RWPE2 (cell line): ENCODE measurements around the gene PNCK.

Experiments used
- ATAC-seq: fragments of 200-7000 bp; cut with Tn5 transposase; 3 replicates; pipeline ENCODE4 v1.9.1; 2021; ENCODE audit warnings: low read depth
- DNase-seq: peaks from one replicate; pipeline ENCODE4 v3.0.0-alpha.2; 2020; ENCODE audit warnings: low spot score
- H3K27ac ChIP-seq: fragments of 450-650 bp; 2 replicates; pipeline ENCODE4 v1.5.1; 2017; ENCODE audit warnings: mild to moderate bottlenecking; ENCODE audit not compliant: poor library complexity, severe bottlenecking
- H3K27me3 ChIP-seq: fragments of 250-450 bp; sonication (Bioruptor Pico); 2 replicates; pipeline ENCODE4 v1.5.1; 2021; ENCODE audit warnings: mild to moderate bottlenecking, moderate library complexity; ENCODE audit not compliant: insufficient read depth, poor library complexity, severe bottlenecking
- H3K36me3 ChIP-seq: fragments of 250-450 bp; sonication (Bioruptor Pico); 2 replicates; pipeline ENCODE4 v1.5.1; 2020; ENCODE audit warnings: low read depth, mild to moderate bottlenecking, moderate library complexity
- H3K4me1 ChIP-seq: fragments of 250-450 bp; sonication (Bioruptor Pico); 2 replicates; pipeline ENCODE4 v1.5.1; 2021; ENCODE audit warnings: mild to moderate bottlenecking, moderate library complexity; ENCODE audit not compliant: insufficient read depth, poor library complexity, severe bottlenecking
- H3K4me3 ChIP-seq: fragments of 250-450 bp; sonication (Bioruptor Pico); 2 replicates; pipeline ENCODE4 v1.5.1; 2021; ENCODE audit warnings: mild to moderate bottlenecking, moderate library complexity; ENCODE audit not compliant: severe bottlenecking
- H3K9me3 ChIP-seq: fragments of 250-450 bp; sonication (Bioruptor Pico); 2 replicates; pipeline ENCODE4 v1.5.1; 2021; ENCODE audit warnings: mild to moderate bottlenecking, moderate library complexity; ENCODE audit not compliant: severe bottlenecking
- TF ChIP-seq, protein P1 (sequence below): fragments of 450-650 bp; IDR thresholded peaks from one replicate; pipeline ENCODE4 v1.5.1; 2017; ENCODE audit warnings: mild to moderate bottlenecking, moderate library complexity; ENCODE audit not compliant: poor library complexity, severe bottlenecking

PNCK gene

DNA sequence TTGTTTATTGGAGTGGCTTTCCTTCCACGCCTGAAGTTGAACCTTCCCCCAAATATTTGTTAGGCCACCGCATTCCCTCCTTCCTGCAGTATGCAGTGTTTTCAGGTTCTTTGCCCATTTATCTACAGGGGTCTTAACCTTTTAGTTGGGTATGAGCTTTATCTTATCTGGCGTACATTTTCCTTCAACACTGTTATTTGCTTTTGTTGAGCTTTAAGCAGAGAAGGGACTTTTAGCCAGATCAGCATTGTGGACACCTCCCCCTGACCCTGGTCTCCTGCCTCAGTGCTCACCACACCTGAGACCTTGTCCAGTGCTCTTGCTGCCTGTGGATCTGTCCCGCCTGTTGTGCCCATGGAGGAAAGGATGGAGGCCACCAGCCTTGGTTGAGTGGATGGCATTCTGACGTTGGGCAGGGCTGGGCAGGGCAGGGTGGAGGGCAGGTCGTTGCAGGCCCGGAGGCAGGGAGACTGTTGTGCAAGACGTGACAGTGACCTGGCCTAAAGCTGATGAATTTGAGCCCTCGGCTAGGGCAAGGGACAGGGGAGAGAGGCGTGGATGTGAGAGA, 27.6 kb downstream of the PNCK start:
- ATAC-seq: peak; percentile 53
- no peaks in the 10 kb centered on the region for H3K9me3 ChIP-seq

DNA sequence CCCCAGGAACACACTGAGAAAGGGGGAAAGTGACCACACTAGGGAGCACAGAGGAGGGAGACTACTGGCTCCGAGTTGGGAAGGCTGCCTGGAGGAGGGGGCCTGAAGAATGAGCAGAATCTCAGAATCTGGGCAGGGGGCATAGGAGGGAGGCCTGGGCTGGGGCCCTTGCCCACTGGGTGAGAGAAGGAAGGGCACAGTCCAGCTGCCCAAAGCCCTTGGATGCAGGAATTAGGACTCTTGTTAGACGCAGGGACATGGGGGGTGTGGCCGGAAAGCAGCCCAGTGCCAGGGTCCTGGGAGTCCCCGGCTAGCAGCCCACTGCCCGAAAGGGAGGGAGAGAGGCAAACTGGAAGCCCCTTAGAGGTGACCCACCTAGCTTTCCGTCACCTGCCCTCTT, 28.5 kb downstream of the PNCK start:
- H3K36me3 ChIP-seq: no peaks in the 10 kb centered on the region
- TF ChIP-seq, protein P1, sequence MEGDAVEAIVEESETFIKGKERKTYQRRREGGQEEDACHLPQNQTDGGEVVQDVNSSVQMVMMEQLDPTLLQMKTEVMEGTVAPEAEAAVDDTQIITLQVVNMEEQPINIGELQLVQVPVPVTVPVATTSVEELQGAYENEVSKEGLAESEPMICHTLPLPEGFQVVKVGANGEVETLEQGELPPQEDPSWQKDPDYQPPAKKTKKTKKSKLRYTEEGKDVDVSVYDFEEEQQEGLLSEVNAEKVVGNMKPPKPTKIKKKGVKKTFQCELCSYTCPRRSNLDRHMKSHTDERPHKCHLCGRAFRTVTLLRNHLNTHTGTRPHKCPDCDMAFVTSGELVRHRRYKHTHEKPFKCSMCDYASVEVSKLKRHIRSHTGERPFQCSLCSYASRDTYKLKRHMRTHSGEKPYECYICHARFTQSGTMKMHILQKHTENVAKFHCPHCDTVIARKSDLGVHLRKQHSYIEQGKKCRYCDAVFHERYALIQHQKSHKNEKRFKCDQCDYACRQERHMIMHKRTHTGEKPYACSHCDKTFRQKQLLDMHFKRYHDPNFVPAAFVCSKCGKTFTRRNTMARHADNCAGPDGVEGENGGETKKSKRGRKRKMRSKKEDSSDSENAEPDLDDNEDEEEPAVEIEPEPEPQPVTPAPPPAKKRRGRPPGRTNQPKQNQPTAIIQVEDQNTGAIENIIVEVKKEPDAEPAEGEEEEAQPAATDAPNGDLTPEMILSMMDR: no peak
- H3K4me3 ChIP-seq: no peak overlapping the region
- H3K4me1 ChIP-seq: peaks cover 5% of the 10 kb centered on the region
- H3K27me3 ChIP-seq: peaks cover 18% of the 10 kb centered on the region
- no peak for DNase-seq
- no peak overlapping the region for H3K27ac ChIP-seq
- ATAC-seq: no peak
- H3K9me3 ChIP-seq: no peaks in the 10 kb centered on the region

More for the DNA sequence above, 27.6 kb downstream of the PNCK start:
- H3K27ac ChIP-seq: no peak overlapping the region
- peaks cover 5% of the 10 kb centered on the region for H3K4me1 ChIP-seq
- no peak overlapping the region for H3K4me3 ChIP-seq
- no peaks in the 10 kb centered on the region for H3K36me3 ChIP-seq
- peak; percentile 46 for DNase-seq
- peaks cover 18% of the 10 kb centered on the region for H3K27me3 ChIP-seq
- TF ChIP-seq, protein P1: no peak

DNA sequence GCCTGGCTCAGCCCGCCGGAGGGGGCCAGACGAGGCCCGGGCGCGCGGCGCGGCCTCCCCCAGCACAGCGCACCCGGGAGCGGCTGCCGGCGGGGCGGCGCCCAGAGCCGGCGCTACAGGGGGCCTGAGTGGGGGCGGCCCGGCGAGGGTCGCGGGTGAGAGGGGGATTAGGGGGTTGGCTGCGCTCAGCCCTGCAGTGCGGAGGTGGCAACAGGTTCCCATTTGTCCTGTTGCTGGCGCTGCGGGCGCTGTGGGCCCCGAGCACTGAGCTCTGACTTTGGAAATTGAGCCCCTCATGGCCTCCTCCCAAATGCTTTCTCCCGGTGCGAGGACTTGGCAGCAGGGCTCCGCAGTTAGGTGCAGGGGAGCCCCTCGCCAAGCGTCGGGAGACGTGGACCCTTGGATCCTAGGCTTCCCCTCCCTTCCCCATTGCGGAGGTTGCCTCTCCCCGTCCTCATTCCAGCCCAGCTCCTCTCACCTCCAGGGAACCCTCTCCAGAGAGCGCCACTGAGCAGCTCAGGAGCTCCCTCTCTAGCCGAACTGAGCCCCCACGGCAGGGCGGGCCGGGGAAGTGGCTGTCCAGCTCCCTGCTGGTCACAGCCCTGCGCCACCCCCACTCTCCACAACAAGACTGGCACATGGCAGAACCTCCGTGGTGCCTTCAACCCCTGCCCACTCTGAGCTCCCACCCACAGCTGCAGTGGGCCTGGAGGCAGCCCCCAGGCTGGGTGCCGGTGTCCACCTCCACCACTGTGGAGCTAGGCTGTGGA, 29.1 kb downstream of the PNCK start:
- TF ChIP-seq, protein P1: no peak
- Histone ChIP-seq H3K4me1 (peaks cover 5% of the 10 kb centered on the region), H3K4me3 (no peak overlapping the region)

DNA sequence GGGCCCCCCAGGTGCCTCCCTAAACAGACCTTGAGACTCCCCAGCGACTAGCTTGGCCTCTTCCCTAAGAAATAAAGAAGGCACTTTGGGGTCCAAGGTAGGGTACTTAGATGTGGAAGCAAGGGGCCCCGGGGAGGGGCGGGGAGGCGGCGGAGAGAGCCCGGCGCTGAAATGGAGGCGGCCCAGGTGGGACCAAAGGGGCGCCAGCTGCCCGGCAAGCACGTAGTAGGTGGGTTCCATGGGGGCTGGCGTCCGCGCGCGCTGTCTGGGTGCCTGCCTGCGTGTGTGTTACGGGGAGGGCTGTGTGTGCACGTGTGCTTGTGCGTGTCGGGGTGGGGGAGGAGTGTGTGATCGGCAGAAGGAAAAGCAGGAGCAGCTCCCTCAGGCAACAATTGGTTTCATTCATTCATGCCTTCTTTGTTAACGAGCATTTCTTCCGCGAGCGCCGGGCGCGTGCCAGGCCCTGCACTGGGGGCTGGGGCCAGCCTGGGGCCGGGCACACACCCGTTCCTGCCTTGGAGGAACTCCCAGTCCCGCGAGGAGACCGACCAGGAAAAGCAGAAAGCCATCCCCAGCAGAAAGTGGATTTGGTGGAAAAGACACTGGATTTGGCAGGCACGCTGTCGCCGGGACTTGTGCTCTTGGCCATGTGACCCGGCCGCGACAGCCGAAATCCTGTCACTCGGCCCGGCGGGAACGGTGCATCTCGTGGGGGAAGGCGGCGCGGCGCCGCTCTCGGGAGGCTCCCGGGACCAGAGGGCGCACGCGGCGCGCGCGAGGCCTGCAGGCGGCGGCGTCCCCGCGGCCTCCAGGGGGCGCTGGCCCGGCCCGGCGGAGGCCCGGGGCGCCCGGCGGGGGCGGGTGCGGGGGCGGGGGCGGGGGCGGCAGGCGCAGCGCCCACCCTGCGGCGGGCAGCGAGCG, 29.9 kb downstream of the PNCK start:
- DNase-seq: peak; percentile 24

More for the DNA sequence above, 29.1 kb downstream of the PNCK start:
- ATAC-seq (no peak), DNase-seq (peak; percentile 32)
- Histone ChIP-seq H3K9me3 (no peaks in the 10 kb centered on the region), H3K36me3 (no peaks in the 10 kb centered on the region), H3K27me3 (peaks cover 18% of the 10 kb centered on the region), H3K27ac (no peak overlapping the region)

More for the DNA sequence above, 29.9 kb downstream of the PNCK start:
- H3K36me3 ChIP-seq: no peaks in the 10 kb centered on the region
- TF ChIP-seq, protein P1: no peak
- peaks cover 5% of the 10 kb centered on the region for H3K4me1 ChIP-seq
- no peak overlapping the region for H3K27ac ChIP-seq
- ATAC-seq: no peak
- H3K9me3 ChIP-seq: no peaks in the 10 kb centered on the region
- H3K4me3 ChIP-seq: no peak overlapping the region
- peaks cover 18% of the 10 kb centered on the region for H3K27me3 ChIP-seq
